ENCODE data around the gene COMMD10.

GRCh38 chr5:116144991-116145390, 60.2 kb downstream of the COMMD10 start:
- TF ChIP-seq EZH2 (IDR thresholded peaks at IDR 0.05; ENCODE audit: insufficient read depth, poor library complexity, severe bottlenecking) (no peak), EZH2phosphoT487 (IDR thresholded peaks at IDR 0.05; ENCODE audit: insufficient read depth, low read depth) (no peak)

Data from GM23248 (cell line).